ENCODE measurements around the gene SCML1. TPM values are rescaled to one million over a fixed set of nuclear protein-coding genes. Genes with fewer than 3 reads are reported as not detected.

SCML1 gene
- total and polyA plus RNA-seq, 9 of the 15 experiments (the other 6 are each of a cell fraction or from before 2014, with no cell fraction given): 0.01 to 0.04 (median 0.04) TPM; not detected in 6

- intact Hi-C loops (cut with micrococcal nuclease): no loop called here
- Histone ChIP-seq H3K36me3 (ENCODE audit: control insufficient read depth, insufficient read depth, low read length) (no peaks in the 10 kb centered on the region), H3K9me1 (ENCODE audit: control insufficient read depth, insufficient read depth, low read length) (no peaks in the 10 kb centered on the region), H3K9ac (ENCODE audit: insufficient read depth in 1 of 2, low read depth in 2 of 2, low read length in 2 of 2) (no peak overlapping the region), H3K9me3 (replicated peaks; ENCODE audit: control insufficient read depth, insufficient read depth, low read depth, low read length) (no peaks in the 10 kb centered on the region), H3K4me1 (replicated peaks in 1 of 2; ENCODE audit: control insufficient read depth in 2 of 2, insufficient read depth in 2 of 2, low read length in 2 of 2) (no peaks in the 10 kb centered on the region), H4K20me1 (replicated peaks; ENCODE audit: control insufficient read depth, insufficient read depth, low read length) (no peaks in the 10 kb centered on the region), H3K27me3 (ENCODE audit: control insufficient read depth in 2 of 2, insufficient read depth in 2 of 2, low read length in 2 of 2) (no peaks in the 10 kb centered on the region), H3K4me2 (ENCODE audit: insufficient read depth, low read length) (no peak overlapping the region), H3K4me3 (no peak overlapping the region), H3K79me2 (ENCODE audit: control insufficient read depth, insufficient read depth, low read length) (no peaks in the 10 kb centered on the region), H3K27ac (ENCODE audit: extremely low read depth, low read depth, low read length) (no peak overlapping the region), H2AFZ (ENCODE audit: low read depth, low read length) (no peak overlapping the region)
- in situ Hi-C loops (cut with MboI): no loop called here
- CTCF ChIA-PET (ENCODE audit: low intra/inter-chr PET ratio): no interaction called here
- no peak for ATAC-seq
- no peak for FAIRE-seq
- POLR2A ChIA-PET: interaction anchor here (0.7 kb wide), 1 partner anchor 706 kb away, joined by 3 read pairs; no protein-coding TSS in a partner anchor
- TF ChIP-seq ZNF766 (CRISPR knock-in tag; conservative IDR thresholded peaks at IDR 0.05) (no peak), PRDM10 (IDR thresholded peaks at IDR 0.05; ENCODE audit: partially characterized antibody) (no peak), FOS (IDR thresholded peaks at IDR 0.05; ENCODE audit: extremely low read depth, insufficient read length) (no peak), ZEB2 (IDR thresholded peaks at IDR 0.05) (no peak), ZNF24 (IDR thresholded peaks at IDR 0.05) (no peak), RBM39 (optimal IDR thresholded peaks at IDR 0.05; ENCODE audit: low read depth, low read length) (no peak), ZNF282 (CRISPR knock-in tag; IDR thresholded peaks at IDR 0.05) (no peak)
- DNase-seq (ENCODE audit: extremely low read depth in 1 of 4, low spot score in 3 of 4): no peak
- 4% methylated on average over 3 of the region's 3 CpGs for WGBS (ENCODE audit: insufficient coverage, low coverage, missing lambda C conversion rate)
- no TSS peak for BruUV-seq (replicated peaks)
Measured at GRCh38 chrX:17707731-17708130, 29.6 kb upstream of the SCML1 start.

All from K562 (cell line).